Right lung (tissue), 10 donors: ENCODE results near the gene ST6GALNAC1. TPM values are rescaled to one million over a fixed set of nuclear protein-coding genes. Genes with fewer than 3 reads are reported as not detected.

Experiments used
- DNase-seq, 2 donors: peaks; one replicate each; pipeline ENCODE4 v3.0.0-alpha.2; 2013
- long read RNA-seq, 8 donors: transcript quantifications; one replicate each; lab custom pipeline, GENCODE V29; 2026
- polyA plus RNA-seq, 5 donors: library from polyadenylated mRNA; unstranded; fragments of 120-200 nt; gene quantifications; one replicate each; pipeline versions ENCODE4 v1.2.1 to v1.2.3, GENCODE V29; 2013; ENCODE audit warnings: inconsistent platforms in 1 of 5, low replicate concordance in 1 of 5; ENCODE audit not compliant: insufficient read length in 5 of 5, insufficient read depth in 1 of 5

The ST6GALNAC1 gene, protein sequence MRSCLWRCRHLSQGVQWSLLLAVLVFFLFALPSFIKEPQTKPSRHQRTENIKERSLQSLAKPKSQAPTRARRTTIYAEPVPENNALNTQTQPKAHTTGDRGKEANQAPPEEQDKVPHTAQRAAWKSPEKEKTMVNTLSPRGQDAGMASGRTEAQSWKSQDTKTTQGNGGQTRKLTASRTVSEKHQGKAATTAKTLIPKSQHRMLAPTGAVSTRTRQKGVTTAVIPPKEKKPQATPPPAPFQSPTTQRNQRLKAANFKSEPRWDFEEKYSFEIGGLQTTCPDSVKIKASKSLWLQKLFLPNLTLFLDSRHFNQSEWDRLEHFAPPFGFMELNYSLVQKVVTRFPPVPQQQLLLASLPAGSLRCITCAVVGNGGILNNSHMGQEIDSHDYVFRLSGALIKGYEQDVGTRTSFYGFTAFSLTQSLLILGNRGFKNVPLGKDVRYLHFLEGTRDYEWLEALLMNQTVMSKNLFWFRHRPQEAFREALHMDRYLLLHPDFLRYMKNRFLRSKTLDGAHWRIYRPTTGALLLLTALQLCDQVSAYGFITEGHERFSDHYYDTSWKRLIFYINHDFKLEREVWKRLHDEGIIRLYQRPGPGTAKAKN
- 1 to 10 TPM; 2.2 to 4.2 (median 3.2) TPM for polyA plus RNA-seq
- long read RNA-seq, donor 1, partial matches to known transcripts, result 0 of 3 reads
- long read RNA-seq, donor 1, other reads (novel, unspliced or antisense), result 0 of 3 reads
- long read RNA-seq, donor 2, result 0 reads
- long read RNA-seq, donor 3, partial matches to known transcripts, result 0 of 1 reads
- long read RNA-seq, donor 3, other reads (novel, unspliced or antisense), result 0 of 1 reads
- long read RNA-seq, donor 4, result 0 reads
- long read RNA-seq, donor 5, result 0 reads
- long read RNA-seq, donor 6, partial matches to known transcripts, result 0 of 1 reads
- long read RNA-seq, donor 6, other reads (novel, unspliced or antisense), result 0 of 1 reads
- long read RNA-seq, donor 7, partial matches to known transcripts, result 0 of 1 reads
- long read RNA-seq, donor 7, other reads (novel, unspliced or antisense), result 0 of 1 reads
- long read RNA-seq, donor 8, result 0 reads

DNA sequence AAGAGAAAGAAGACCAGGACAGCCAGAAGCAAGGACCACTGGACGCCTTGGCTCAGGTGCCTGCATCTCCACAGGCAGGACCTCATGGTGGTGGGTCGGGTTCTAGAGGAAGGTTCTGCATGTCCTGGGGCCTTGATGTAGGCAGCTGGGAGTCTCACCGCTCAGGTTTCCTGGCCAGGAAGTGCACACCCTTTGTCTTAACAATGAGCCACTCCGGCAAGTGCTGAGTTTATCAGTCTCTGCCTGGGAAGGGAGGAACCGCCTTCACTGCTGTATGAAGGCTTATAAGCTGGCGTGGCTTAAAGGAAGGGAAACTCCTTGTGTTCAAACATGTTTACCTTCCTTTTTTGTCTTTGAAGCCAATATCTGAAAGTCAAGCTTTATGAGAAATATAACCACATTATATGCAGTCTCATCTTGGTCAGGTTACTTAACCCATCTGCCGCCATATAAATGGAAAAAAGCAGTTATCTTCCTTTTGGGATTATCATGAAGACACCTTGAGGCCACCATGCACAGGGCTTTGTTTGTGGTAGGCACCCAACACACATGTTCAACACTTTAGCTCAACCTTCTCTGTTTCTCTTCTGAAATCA lies at the start of gene ST6GALNAC1:
ST6GALNAC1 (minus strand) TSS at position 205 of the 596 bp plus-strand sequence; CDS start at position 86, 119 bp downstream.
- no peak for DNase-seq

DNA sequence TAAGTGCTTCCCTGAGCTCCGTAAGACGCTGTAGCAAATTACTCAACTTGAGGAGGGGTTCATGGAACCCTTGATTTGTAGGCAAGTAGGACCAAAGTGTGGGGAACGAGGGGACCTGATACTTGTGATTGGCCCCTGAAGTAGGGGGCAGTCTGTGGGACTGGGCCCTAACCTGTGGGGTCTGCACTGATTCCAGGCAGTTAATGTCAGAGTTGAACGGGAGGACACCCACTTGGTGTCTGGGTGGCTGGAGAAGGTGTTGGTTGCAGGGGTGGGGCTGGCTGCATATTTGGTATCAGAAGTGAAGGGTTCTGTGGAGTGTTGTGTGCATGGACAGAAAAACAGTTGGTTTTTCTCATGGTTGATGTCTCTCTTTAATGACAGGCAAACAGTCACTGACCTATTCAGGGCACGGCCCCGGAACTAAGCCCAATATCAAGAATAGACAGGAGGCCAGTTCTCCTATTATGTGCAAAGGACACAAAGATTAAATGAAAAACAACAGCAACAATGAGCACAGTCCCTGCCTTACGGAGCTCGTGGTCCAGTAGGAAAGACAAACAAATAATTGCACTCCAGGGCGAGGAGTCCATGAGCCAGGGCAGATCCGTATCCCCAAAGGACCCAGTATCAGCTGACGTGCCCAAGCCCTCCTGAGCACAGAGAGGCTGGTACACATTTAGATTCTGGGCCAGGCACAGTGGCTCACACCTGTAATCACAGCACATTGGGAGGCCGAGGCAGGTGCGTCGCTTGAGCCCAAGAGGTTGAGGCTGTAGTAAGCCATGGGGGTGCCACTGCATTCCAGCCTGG lies 48.0 kb upstream of the ST6GALNAC1 start:
- no peak for DNase-seq

DNA sequence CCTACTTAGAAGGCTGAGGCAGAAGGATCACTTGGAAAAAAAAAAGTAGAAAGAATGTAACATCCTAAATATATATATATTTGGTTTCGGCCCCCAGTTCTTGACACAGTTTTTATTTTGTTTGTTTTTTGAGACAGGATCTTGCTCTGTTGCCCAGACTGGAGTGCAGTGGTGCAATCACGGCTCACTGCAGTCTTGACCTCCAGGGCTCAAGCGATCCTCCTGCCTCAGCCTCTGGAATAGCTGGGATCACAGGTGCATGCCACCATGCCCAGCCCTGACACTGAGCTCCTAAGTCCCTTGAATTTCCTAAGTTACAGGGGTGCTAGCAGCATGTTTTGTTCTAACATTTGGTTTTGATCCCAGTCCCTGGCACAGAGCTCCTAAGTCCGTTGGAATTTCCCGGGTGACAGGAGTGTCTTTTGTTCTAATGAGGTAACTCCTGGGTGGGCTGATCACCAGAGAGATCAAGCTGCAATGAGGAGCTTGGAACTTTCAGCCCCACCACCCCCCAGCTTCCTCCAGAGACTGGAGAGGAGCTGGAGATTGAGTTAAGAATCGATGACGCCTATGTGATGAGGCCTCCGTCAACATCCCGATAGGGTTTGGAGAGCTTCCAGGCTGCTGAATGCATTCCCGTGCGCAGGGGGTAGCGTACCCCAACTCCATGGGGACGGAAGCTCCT lies 47.2 kb upstream of the ST6GALNAC1 start:
- DNase-seq, result no peak

DNA sequence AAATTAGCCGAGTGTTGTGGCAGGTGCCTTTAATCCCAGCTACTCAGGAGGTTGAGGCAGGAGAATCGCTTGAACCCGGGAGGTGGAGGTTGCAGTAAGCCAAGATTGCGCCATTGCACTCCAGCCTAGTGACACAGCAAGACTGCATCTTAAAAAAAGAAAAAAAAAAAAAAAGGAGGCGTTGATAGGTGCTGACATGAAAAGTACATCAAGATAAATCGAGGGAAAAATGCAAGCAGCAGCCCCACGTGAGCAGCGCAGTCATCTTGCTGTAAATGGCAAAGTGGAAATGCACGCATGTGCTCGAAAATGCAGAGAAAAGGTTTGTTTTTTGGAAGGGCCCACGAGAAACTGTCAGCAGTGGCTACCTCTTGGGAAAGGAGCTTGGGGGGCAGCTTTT lies 46.3 kb upstream of the ST6GALNAC1 start:
- DNase-seq, result no peak

DNA sequence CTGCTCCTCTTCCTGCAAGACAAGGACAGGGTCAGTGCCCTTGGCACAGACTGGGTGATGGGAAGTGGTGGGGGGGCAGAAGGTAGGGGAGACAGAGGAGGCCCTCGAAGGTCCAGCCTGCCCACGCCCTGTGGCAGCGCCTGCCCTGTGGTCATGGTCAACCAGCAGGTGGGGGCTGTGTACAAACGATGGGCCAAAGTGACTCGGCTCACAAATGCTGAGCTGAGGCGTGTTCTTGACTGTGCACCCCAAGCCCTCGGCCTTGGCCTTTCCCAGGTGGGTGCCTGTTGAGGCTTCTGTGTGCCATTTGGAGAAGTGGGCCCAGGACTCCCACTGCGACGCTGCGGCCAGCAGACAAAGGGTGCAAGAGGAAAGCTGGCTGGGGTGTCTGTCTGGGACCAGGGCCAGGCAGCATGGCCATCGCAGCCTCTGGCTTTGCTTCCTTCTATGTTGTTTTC lies 44.6 kb upstream of the ST6GALNAC1 start:
- DNase-seq, result no peak

DNA sequence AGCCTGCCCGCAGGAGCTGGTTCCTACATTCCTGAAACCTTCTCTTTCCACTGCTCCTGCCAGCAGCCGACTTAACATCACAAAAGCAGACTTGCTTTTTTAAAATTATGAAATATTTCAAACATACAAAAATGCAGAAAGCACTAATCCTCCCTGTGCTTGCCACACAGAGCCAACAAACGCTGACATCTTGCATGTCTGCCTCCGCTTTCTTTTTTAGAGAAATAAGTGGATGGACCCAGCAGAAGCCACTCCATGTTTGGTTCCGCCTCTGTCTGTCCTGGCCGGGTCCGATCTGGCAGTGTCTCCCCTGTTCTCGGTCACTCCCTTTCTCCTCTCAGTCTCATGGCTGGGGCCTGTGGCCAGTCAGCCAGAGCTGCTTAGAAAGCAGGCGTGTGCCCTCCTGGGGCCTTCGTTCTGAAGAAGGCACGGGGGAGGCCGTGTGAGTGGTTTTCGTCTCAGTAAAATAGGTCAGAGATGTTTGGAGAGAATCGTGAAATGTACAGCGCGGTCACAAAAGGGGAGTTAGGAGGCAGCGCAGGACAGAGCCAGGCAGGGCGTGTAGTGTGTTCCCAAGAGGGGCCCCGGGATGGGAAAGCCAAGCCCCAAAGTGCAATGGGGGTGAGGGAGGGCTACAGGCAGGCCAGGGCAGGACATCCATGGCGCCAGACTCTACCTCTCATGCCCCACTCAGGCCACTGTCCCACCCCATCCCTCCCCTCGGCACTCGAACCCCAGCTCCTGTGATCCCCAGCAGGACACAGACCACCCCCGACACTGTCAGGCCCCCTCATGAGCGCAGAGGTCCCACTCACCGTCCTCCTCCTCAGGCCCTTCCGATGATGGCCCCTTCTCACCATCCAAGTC lies 44.0 kb upstream of the ST6GALNAC1 start:
- DNase-seq, result no peak

DNA sequence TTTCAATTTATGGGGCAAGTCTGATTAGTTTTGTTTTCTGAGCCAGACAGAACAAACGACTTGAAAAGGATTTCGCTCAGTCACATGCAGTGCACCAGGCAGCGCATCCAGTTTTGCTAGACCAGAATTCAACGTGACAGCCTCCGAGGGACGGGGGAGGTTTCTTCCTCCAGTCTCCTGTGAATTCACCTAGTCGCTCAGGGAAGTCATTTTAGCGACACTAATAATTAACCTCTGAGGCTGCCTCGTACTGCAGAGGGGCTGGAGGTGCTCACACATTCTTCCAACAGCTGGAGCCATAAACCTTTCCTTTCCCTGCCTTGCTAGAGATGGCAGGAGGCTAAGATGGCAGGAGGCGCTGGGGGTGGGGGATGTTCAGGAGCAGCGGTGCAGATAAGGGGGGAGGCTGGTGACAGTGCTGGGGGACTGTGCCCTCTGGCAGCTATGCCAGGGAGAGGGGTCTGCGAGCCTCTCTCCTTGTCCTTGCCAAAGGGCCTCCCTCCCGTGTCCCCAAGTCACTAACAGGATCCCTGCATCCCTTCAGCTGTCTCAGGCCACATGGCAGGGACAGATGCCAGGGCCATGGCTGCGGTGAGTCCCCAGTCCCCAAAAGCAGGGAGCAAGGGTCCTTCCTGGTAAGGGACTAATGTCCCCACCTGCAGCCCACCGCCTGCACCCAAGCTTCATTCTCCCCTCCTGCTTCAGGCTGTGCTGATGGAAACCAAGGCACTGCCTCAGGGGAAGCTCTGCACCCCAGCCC lies 43.2 kb upstream of the ST6GALNAC1 start:
- DNase-seq, result no peak

DNA sequence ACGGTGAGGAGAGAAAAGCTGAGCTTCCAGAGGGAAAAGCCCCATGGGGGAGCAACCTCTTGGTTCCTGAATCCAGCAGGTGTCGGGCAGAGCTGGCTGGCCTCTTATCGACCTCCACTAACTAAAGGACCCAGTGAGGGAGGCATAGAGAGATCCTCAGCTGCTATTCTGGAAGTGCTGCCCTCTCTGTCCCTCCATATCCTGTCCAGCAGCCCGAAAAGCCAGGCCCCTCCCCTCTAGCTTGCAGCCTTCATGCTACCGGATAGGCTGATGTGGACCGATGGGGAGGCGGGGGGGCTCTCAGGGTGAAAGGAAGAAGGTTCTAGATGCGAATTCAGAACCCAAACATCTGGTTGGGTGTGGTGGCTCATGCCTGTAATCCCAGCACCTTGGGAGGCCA lies 42.3 kb upstream of the ST6GALNAC1 start:
- DNase-seq, result no peak

DNA sequence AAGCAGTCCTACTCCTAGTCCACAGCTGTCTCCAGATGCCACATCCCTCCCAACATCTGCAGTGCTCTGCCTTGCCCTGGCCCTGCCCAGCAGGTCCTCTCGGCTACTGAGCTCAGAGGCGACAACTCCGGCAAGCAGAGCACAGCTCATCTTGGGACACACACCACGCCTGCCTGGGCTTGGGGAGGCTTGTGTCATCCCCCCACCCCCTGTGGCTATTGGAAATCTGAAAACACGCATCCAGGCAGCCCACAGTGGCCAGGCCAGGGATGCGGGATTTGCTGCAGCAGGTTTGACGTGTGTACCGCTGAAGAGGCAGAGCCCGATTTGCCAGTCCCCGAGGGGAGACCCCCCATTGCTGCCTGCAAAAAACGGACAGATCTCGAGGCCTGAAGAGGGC lies 41.8 kb upstream of the ST6GALNAC1 start:
- no peak for DNase-seq

DNA sequence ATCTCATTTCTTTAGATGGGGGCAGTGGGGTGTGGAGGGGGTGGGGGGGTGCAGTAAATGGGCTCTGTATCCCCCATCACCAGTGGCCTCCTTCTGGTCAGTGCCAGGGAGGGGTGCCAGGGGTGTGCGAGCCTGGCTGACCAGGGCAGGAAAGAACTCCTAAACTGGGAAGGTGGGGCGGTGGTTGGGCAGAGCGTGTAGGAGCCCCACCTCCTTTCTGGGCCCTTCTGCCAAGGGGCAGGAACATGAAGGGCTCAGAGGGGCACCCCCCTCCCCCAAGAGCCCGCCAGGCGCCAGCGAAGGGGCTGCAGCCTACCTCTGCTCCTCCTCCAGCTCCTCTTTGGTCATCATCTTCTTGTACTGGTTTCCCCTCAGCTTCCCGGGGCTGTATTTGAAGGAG lies 41.2 kb upstream of the ST6GALNAC1 start:
- no peak for DNase-seq

DNA sequence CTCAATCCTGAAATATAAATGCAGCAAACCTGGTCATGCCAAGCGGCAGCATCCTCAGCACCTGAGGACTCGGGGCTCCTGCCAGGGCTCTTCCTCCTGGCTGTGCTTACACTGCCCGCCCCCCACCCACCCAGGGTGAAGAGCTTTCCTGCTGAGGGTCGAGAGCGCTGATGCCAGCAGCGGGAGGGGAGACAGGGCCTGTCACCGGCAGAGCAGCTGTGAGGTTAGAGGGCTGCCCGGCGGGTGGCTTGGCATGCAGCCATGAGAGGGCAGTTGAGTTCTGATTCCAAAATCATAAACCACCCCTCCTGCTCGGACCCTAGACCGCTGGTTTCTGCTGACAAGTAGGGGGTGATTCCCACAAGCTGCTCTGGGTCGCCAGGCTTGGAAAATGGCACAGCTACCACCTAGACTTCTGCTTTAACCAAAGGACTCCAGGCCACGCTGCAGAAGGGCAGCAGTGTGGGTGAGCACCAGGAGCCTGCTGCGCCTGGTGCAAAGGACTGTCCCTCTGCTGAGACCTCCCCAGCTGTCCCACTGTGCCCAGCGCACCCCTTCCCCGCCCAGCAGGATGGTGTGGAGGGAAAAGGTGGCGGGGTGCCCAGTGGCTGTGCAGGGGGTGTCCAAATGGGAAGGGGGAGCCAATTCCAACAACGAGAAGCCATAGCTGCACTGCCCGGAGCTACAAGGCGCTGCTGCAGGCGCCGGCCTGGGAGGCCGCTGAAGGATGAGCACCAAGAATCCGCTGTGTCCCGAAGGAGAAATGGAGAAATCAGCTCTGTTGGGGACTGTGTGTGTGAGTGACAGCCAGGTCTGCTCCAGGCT lies 40.6 kb upstream of the ST6GALNAC1 start:
- no peak for DNase-seq

DNA sequence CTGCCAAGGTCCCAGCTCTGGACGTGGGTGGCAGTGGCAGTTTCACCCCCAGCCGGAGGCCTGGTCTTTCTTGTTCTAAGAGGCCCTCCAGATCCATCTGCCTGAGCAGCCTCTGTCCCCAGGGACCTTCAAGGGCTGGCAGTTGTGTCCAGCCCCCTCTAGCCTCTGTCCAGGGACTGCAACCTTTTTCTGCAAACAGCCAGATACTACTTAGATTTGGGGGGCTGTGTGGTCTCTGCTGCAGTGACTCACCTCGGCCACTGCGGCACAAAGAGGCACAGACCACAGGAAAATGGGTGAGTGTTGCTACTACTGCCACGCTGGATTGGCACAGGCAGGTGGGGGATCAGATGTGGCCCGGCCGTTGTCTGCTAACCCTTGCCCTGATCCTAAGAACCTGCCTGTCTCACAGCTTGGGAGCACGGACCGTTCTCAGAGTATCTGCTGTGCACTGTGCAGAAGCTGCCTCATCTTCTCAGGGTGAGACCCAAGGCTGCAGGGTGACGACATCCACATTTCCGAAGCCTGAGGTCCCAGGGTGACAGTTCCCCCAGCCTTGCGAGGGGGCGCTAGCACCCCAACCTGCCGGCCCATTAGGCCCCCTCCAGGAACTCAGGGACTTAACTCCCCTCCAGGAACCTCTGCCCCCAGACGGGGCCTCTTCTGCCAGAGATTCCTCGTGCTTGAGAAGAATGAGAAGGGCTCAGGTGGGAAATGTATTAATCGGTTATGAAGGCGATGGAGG lies 39.6 kb upstream of the ST6GALNAC1 start:
- no peak for DNase-seq

DNA sequence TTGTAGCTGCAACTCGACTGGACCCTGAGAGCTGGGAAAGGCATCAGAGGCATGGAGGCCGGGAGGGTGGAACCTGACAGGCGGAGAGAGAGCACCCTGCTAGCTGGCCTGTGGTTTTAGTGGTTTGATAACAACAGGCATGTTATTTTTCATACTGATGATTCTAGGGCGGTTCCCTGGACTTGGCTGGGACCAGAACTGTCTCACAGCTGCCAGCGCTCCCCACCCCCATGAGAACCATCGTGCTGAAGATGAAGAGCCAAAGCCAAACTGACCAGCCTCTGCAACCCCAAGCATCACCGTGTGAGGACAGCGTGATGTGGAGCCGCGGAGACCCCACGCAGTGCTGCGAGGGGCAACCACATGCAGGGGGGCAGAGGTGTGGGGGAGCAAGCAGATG lies 38.7 kb upstream of the ST6GALNAC1 start:
- no peak for DNase-seq

DNA sequence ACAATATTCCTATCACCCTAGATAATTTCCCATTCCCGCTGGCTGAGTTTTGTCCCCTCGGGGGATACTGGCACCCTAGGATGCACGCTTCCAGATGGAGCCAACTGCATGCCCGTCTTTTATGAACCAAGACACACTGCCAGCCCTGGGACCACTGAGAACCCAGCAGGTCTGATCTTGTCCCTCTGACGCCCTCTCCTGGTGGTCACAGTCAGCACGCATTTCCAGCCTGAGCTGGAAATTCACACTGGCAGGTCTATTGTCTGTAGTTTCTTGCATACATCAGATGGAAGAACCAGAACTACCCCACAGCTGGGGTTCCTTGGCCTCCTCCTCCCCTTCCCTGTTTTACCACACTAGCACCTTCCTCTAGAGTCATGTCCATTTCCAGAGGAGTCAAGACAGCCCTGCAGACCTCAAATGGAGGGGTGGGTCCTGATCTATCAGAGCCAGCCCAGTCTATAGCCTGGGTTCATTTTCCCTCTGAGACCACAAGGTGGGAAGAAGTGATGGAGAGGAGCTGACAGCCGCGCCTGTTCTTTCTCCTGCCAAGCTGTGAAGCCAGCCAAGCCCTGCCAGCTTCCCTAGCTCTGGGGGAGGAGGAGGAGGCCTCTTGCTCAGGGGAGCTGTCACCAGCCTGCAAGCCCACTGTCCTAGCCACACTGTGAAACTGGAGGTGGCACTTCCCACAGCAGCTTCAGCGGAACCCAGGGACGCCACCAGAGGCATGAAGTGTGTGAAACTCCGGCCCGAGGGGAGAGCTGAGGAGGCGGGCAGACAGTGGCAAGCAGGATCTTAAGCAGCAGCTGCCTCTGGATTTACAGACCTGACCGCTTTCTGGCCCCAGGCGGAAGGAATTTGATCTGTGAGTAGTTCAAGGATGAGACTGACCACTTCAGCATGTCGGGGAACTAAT lies 37.9 kb upstream of the ST6GALNAC1 start:
- DNase-seq, result no peak

DNA sequence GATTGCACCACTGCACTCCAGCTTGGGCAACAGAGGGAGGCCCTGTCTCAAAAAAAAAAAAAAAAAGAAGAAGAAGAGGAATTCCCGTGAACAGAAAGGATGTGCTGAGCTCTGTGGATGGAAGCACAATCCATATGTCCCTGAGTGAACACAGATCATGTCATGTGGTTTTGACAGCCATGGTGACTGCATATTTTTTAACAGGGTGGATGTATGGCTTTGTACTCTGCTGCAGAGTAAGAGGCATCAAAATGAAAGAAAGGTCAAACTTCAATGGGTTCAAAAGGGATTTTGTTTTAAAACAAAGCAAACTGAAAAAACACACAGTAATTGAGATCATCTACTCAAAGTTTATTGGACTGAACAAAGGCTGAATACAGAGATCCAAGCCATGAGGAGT lies 35.7 kb upstream of the ST6GALNAC1 start:
- no peak for DNase-seq

DNA sequence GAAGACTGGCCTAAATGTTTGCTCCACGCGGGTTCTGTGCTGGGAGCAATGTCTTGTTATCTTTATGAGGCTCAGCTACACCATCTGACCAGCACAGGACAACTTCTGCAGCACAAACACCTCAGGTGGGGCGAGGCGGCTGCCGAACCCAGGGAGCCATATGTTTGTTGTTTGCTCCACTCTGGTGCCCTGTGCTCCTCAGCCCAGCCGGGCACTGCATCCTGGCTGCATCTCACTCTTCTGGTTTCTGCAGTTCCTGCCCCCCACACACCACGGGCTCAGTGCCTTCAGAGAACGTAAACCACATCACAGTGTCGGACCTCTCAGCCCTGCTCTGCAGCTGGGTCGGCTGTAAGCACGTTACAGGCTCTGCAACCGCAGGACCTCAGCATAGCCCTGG lies 34.8 kb upstream of the ST6GALNAC1 start:
- DNase-seq, result no peak
